Endothelial cell of umbilical vein (primary cell): ENCODE measurements around the gene CD200.

Experiments
- CTCF ChIP-seq, 2 donors: IDR thresholded peaks; 1 replicate in 1 of 2; 2 replicates in 1 of 2; pipeline ENCODE4 v1.5.1; 2011; ENCODE audit warnings: low read length in 2 of 2, mild to moderate bottlenecking in 2 of 2, moderate library complexity in 2 of 2, control low read depth in 1 of 2, inconsistent platforms in 1 of 2, low read depth in 1 of 2; ENCODE audit not compliant: insufficient read depth in 1 of 2; ENCODE audit errors: extremely low read depth in 1 of 2
- EZH2 ChIP-seq: IDR thresholded peaks from 2 replicates; pipeline ENCODE4 v1.6.1; 2012; ENCODE audit warnings: borderline replicate concordance, low read depth, mild to moderate bottlenecking, moderate library complexity, low read length, inconsistent platforms; ENCODE audit not compliant: severe bottlenecking
- GATA2 ChIP-seq: IDR thresholded peaks from 2 replicates; pipeline ENCODE4 v1.7.0; 2011; ENCODE audit warnings: low read depth, mild to moderate bottlenecking, moderate library complexity, mixed read lengths, low read length; ENCODE audit not compliant: insufficient read length, insufficient read depth
- JUN ChIP-seq: IDR thresholded peaks from 2 replicates; pipeline ENCODE4 v1.6.1; 2011; ENCODE audit warnings: borderline replicate concordance, low read depth; ENCODE audit not compliant: insufficient read length, insufficient read depth
- MAX ChIP-seq: IDR thresholded peaks from 2 replicates; pipeline ENCODE4 v1.6.1; 2011; ENCODE audit not compliant: insufficient read depth, insufficient read length
- MYC ChIP-seq: IDR thresholded peaks from one replicate; pipeline ENCODE4 v1.6.1; 2011; ENCODE audit warnings: mild to moderate bottlenecking, low read depth, low read length
- POLR2A ChIP-seq: IDR thresholded peaks from 2 replicates; pipeline ENCODE4 v1.6.1; 2012; ENCODE audit warnings: low read depth, mild to moderate bottlenecking, control low read depth, low read length
- POLR2AphosphoS5 ChIP-seq: IDR thresholded peaks from 2 replicates; pipeline ENCODE4 v1.6.1; 2012; ENCODE audit warnings: low read depth, mild to moderate bottlenecking, control low read depth, low read length, moderate library complexity; ENCODE audit not compliant: insufficient read depth

- TF ChIP-seq CTCF (IDR thresholded peaks at IDR 0.05; ENCODE audit: extremely low read depth in 1 of 2, insufficient read depth in 1 of 2, low read depth in 1 of 2, low read length in 2 of 2) (no peak), MAX (no peak), GATA2 (no peak), POLR2A (no peak), POLR2AphosphoS5 (no peak), MYC (no peak), EZH2 (no peak), JUN (no peak)
Observed at GRCh38 chr3:112365035-112365434, 32.1 kb downstream of the CD200 start.
